WTC11 (cell line): ENCODE data around the gene CCDC60.

Source experiments
- ATF2 ChIP-seq: sonication (generic); formaldehyde crosslinking; IDR thresholded peaks from 2 replicates; pipeline ENCODE4 v1.8.1; 2022; ENCODE audit warnings: low read depth, missing genetic modification reagents, borderline replicate concordance
- CREB1 ChIP-seq: sonication (generic); formaldehyde crosslinking; IDR thresholded peaks from 2 replicates; pipeline ENCODE4 v1.8.0; 2023; ENCODE audit warnings: mild to moderate bottlenecking, missing genetic modification reagents
- CTCF ChIP-seq: fragments of 200-600 bp; IDR thresholded peaks from 2 replicates; pipeline ENCODE4 v1.8.0; 2022; ENCODE audit warnings: antibody characterized with exemption
- ELF4 ChIP-seq: sonication (generic); formaldehyde crosslinking; IDR thresholded peaks from 2 replicates; pipeline ENCODE4 v1.8.1; 2022; ENCODE audit warnings: low read depth, mild to moderate bottlenecking, moderate library complexity, missing genetic modification reagents
- ETV6 ChIP-seq: sonication (generic); formaldehyde crosslinking; IDR thresholded peaks from 2 replicates; pipeline ENCODE4 v1.8.1; 2022; ENCODE audit warnings: mild to moderate bottlenecking, missing genetic modification reagents
- FOXP1 ChIP-seq: sonication (generic); formaldehyde crosslinking; IDR thresholded peaks from 2 replicates; pipeline ENCODE4 v1.8.0; 2022; ENCODE audit warnings: missing genetic modification reagents, mild to moderate bottlenecking, moderate library complexity, borderline replicate concordance
- NR1H2 ChIP-seq: sonication (generic); formaldehyde crosslinking; IDR thresholded peaks from 2 replicates; pipeline ENCODE4 v1.9.0; 2021; ENCODE audit warnings: mild to moderate bottlenecking, moderate library complexity, missing genetic modification reagents
- PREB ChIP-seq: sonication (generic); formaldehyde crosslinking; IDR thresholded peaks from 2 replicates; pipeline ENCODE4 v1.8.1; 2022; ENCODE audit warnings: mild to moderate bottlenecking, missing genetic modification reagents, moderate library complexity, borderline replicate concordance
- SOX15 ChIP-seq: fragments of 250-450 bp; sonication (Bioruptor Pico); IDR thresholded peaks from 2 replicates; pipeline ENCODE4 v1.9.0; 2021; ENCODE audit warnings: mild to moderate bottlenecking
- TCF7 ChIP-seq: sonication (generic); formaldehyde crosslinking; IDR thresholded peaks from 2 replicates; pipeline ENCODE4 v1.8.0; 2022; ENCODE audit warnings: mild to moderate bottlenecking, low read depth, missing genetic modification reagents, moderate library complexity
- ZNF263 ChIP-seq: sonication (generic); formaldehyde crosslinking; IDR thresholded peaks from 2 replicates; pipeline ENCODE4 v1.8.1; 2022; ENCODE audit warnings: low read depth, mild to moderate bottlenecking, moderate library complexity, missing genetic modification reagents
- TF ChIP-seq, protein P1 (sequence below): sonication (generic); formaldehyde crosslinking; IDR thresholded peaks from 2 replicates; pipeline ENCODE4 v1.8.1; 2023; ENCODE audit warnings: mild to moderate bottlenecking, missing genetic modification reagents, moderate library complexity
- TF ChIP-seq, protein P2 (sequence below): sonication (generic); formaldehyde crosslinking; IDR thresholded peaks from 2 replicates; pipeline ENCODE4 v1.8.0; 2022; ENCODE audit warnings: mild to moderate bottlenecking, missing genetic modification reagents
- TF ChIP-seq, protein P3 (sequence below): sonication (generic); formaldehyde crosslinking; IDR thresholded peaks from 2 replicates; pipeline ENCODE4 v1.8.0; 2022; ENCODE audit warnings: mild to moderate bottlenecking, missing genetic modification reagents

DNA sequence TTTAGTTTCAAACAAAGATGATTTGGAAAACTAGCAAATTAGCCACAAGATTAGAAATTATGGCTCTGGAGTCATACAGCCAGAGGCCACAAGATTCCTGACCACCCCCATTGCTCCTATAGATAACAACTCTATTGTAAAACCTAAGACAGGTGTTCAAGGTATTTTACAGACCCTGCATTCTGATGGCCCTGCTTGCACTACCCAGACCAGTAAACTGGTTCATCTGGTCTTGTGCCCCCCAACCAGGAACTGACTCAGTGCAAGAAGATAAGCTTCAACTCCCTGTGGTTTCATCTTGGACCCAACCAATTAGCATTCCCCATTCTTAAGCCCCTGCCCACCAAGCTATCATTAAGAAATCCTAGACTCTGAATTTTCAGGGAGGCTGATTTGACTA is 125.0 kb downstream of the CCDC60 start:
- TF ChIP-seq TCF7 (CRISPR knock-in tag) (no peak), ZNF263 (no peak), SOX15 (CRISPR knock-in tag) (no peak), CTCF (no peak), ATF2 (CRISPR knock-in tag) (no peak), CREB1 (CRISPR knock-in tag) (no peak), ELF4 (no peak), ETV6 (CRISPR knock-in tag) (no peak), FOXP1 (no peak), PREB (CRISPR knock-in tag) (no peak), NR1H2 (CRISPR knock-in tag) (no peak)
- TF ChIP-seq, protein P1, sequence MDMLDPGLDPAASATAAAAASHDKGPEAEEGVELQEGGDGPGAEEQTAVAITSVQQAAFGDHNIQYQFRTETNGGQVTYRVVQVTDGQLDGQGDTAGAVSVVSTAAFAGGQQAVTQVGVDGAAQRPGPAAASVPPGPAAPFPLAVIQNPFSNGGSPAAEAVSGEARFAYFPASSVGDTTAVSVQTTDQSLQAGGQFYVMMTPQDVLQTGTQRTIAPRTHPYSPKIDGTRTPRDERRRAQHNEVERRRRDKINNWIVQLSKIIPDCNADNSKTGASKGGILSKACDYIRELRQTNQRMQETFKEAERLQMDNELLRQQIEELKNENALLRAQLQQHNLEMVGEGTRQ (CRISPR knock-in tag), result no peak
- TF ChIP-seq, protein P2, sequence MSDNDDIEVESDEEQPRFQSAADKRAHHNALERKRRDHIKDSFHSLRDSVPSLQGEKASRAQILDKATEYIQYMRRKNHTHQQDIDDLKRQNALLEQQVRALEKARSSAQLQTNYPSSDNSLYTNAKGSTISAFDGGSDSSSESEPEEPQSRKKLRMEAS (CRISPR knock-in tag), result no peak
- TF ChIP-seq, protein P3, sequence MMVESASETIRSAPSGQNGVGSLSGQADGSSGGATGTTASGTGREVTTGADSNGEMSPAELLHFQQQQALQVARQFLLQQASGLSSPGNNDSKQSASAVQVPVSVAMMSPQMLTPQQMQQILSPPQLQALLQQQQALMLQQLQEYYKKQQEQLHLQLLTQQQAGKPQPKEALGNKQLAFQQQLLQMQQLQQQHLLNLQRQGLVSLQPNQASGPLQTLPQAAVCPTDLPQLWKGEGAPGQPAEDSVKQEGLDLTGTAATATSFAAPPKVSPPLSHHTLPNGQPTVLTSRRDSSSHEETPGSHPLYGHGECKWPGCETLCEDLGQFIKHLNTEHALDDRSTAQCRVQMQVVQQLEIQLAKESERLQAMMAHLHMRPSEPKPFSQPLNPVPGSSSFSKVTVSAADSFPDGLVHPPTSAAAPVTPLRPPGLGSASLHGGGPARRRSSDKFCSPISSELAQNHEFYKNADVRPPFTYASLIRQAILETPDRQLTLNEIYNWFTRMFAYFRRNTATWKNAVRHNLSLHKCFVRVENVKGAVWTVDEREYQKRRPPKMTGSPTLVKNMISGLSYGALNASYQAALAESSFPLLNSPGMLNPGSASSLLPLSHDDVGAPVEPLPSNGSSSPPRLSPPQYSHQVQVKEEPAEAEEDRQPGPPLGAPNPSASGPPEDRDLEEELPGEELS, result no peak
